Measurements from ENCODE around the gene MAP3K7.

The MAP3K7 gene

DNA sequence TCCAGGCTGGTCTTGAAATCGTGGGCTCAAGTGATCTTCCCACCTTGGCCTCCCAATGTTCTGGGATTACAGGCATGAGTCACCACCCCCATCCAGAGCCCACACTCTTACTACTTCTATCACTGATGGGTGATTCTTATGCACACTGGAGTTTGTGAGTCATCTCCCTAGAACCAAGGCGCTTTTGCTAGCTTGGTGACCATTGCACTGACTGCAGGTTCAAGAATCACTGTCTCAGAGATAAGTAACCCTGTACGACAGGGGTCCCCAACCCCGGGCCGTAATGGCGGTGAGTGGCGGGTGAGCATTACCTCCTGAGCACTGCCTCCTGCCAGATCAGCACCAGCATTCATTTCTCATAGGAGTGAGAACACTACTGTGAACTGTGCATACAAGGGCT, 118.8 kb downstream of the MAP3K7 start:
- no peak for DNase-seq (ENCODE audit: low read depth)
- TF ChIP-seq, protein P1, sequence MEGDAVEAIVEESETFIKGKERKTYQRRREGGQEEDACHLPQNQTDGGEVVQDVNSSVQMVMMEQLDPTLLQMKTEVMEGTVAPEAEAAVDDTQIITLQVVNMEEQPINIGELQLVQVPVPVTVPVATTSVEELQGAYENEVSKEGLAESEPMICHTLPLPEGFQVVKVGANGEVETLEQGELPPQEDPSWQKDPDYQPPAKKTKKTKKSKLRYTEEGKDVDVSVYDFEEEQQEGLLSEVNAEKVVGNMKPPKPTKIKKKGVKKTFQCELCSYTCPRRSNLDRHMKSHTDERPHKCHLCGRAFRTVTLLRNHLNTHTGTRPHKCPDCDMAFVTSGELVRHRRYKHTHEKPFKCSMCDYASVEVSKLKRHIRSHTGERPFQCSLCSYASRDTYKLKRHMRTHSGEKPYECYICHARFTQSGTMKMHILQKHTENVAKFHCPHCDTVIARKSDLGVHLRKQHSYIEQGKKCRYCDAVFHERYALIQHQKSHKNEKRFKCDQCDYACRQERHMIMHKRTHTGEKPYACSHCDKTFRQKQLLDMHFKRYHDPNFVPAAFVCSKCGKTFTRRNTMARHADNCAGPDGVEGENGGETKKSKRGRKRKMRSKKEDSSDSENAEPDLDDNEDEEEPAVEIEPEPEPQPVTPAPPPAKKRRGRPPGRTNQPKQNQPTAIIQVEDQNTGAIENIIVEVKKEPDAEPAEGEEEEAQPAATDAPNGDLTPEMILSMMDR (conservative IDR thresholded peaks at IDR 0.05; ENCODE audit: low read depth, low read length), result no peak
- no peak overlapping the region for H3K4me3 ChIP-seq (ENCODE audit: low read length)

DNA sequence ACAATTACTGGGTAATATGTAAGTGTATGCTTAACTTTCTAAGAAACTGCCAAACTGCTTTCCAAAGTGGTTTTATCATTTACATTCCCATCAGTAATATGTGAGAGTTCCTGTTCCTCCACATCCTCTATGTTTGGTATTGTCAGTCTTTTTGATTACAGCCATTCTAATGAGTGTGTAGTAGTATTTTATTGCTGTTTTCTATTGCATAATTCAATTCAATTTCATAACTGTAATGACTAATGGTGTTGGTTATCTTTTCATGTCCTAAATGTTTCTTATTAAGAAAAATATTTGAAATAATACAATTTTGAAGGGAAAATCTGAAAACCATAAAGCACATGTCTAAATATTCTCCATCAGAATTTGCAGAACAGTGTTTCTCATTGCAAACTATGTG, 119.3 kb downstream of the MAP3K7 start:
- no peak overlapping the region for H3K4me3 ChIP-seq (ENCODE audit: low read length)
- DNase-seq (ENCODE audit: low read depth), result no peak
- TF ChIP-seq, protein P1 (conservative IDR thresholded peaks at IDR 0.05; ENCODE audit: low read depth, low read length), result no peak

DNA sequence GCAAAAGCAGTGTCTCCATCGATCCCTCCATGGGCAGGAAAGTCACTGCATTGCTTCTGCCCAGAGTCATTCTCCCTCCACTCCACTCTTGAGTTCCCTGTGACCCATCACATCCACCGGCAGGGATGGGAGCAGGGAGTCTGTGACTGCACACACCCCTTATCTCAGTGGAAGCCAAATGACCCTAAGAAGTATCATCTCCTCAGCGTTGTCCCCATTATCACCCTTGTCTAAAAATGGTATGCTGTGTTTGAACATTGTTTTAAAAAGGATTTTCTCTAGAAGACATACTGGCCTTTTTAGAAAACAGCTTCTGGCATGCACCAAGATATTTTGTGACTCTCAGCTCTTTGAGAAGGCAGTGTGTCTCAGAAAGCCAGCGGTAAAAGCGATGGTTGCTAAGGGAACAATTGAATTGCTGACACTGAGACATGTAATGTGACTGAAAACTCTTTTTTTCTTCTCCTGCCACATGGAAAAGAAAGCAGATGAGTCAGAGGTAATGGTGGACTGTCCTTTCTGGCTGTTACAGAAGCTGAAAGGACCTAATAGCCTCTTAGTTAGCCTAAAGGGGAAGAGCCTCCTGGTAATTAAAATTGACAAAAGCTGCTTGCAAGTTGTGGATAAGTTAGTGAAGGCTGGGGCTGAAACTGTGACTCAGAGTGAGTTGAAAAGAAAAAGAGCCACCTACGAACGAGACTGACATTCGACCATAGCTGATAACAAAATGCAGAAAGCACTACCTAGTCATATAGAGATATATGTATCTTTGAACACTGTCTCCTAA, 120.5 kb downstream of the MAP3K7 start:
- TF ChIP-seq, protein P1 (conservative IDR thresholded peaks at IDR 0.05; ENCODE audit: low read depth, low read length), result no peak
- H3K4me3 ChIP-seq (ENCODE audit: low read length), result no peak overlapping the region
- DNase-seq (ENCODE audit: low read depth), result no peak

DNA sequence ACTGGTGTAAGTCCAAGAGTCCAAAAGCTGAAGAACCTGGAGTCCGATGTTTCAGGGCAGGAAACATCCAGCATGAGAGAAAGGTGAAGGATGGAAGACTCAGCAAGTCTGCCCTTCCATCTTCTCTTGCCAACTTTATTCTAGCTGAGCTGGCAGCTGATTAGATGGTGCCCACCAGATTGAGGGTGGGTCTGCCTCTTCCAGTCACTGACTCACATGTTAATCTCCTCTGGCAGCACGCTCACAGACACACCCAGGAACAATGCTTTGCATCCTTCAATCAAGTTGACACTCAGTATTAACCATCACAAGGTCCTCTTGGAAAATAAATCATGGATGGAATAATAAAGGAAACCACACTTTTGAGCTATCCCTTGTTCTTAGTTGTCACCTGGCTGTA, 121.2 kb downstream of the MAP3K7 start:
- no peak overlapping the region for H3K4me3 ChIP-seq (ENCODE audit: low read length)
- DNase-seq (ENCODE audit: low read depth), result no peak
- TF ChIP-seq, protein P1 (conservative IDR thresholded peaks at IDR 0.05; ENCODE audit: low read depth, low read length), result no peak

DNA sequence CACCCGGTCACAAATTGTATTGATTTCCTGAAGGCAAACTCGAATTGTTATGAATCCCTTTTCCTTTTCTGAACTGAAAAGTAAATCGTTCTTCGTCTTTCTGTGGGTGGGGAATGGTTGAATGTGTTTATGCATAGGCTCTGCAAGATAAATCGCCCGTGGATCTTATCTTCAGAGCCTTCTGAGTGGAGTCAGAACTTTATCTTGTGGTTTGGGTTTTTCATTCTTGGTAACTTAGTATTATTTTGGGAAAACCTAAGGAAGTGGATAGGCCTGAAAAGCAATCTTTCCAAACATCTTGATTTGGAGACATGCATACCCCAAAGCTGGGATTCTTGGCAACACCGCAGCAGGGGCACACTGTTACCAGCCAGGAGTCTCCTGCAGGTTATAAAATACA, 122.4 kb downstream of the MAP3K7 start:
- TF ChIP-seq, protein P1 (conservative IDR thresholded peaks at IDR 0.05; ENCODE audit: low read depth, low read length), result no peak
- no peak for DNase-seq (ENCODE audit: low read depth)
- H3K4me3 ChIP-seq (ENCODE audit: low read length), result no peak overlapping the region

DNA sequence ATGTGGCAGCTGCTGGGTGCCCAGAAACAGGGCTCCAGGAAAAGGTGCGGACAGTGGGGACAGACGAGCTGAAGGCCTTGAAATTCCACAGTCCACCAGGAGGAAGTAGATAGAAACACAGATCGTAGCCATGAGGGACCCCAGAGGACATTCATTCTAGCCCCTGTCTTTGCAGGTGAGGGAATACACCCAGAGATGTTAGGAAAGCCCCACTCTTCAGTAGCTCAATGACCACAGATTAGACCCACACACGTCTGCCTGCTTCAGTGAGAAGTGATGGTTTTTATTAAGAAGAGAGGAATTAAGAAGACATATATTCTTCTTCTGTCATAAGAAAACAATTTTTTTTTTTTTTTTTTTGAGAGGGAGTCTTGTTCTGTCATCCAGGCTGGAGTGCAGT, 123.0 kb downstream of the MAP3K7 start:
- H3K4me3 ChIP-seq (ENCODE audit: low read length), result no peak overlapping the region
- TF ChIP-seq, protein P1 (conservative IDR thresholded peaks at IDR 0.05; ENCODE audit: low read depth, low read length), result no peak
- DNase-seq (ENCODE audit: low read depth), result no peak
